ENCODE measurements around the gene OLFML2B.
"Not testable (repeated sequence)": the region's sequence is repeated elsewhere in the genome, so short reads cannot be mapped to it uniquely, and the experiment has no call there.

The OLFML2B gene

GRCh38 chr1:162033428-162033827 lies 9.8 kb upstream of the OLFML2B start:
- no peak for DNase-seq

- DNase-seq = no peak
These were observed 7.2 kb upstream of the OLFML2B start for GRCh38 chr1:162030759-162031280.

GRCh38 chr1:162029157-162029556 lies 5.5 kb upstream of the OLFML2B start:
- DNase-seq = no peak

- DNase-seq = no peak
These were observed 5.1 kb upstream of the OLFML2B start for GRCh38 chr1:162028726-162029125.

GRCh38 chr1:162026881-162027280 lies 3.2 kb upstream of the OLFML2B start:
- no peak for DNase-seq

GRCh38 chr1:162025541-162025940 lies 1.9 kb upstream of the OLFML2B start:
- no peak for DNase-seq

GRCh38 chr1:162023181-162023546 lies 505 bp downstream of the OLFML2B start:
- no peak for DNase-seq

GRCh38 chr1:162022626-162023025 lies 1.0 kb downstream of the OLFML2B start:
- no peak for DNase-seq

GRCh38 chr1:162021124-162021523 lies 2.5 kb downstream of the OLFML2B start:
- DNase-seq = no peak

GRCh38 chr1:162020150-162020549 lies 3.5 kb downstream of the OLFML2B start:
- no peak for DNase-seq

- no peak for DNase-seq
These were observed 4.2 kb downstream of the OLFML2B start for GRCh38 chr1:162019446-162019845.

- DNase-seq = peak; percentile 55
These were observed 4.7 kb downstream of the OLFML2B start for GRCh38 chr1:162019006-162019405.

GRCh38 chr1:162018418-162018817 lies 5.3 kb downstream of the OLFML2B start:
- no peak for DNase-seq

- not testable (repeated sequence) for DNase-seq
These were observed 5.9 kb downstream of the OLFML2B start for GRCh38 chr1:162017791-162018190.

GRCh38 chr1:162016631-162017030 lies 7.0 kb downstream of the OLFML2B start:
- no peak for DNase-seq

- no peak for DNase-seq
These were observed 8.5 kb downstream of the OLFML2B start for GRCh38 chr1:162015196-162015595.

- DNase-seq = no peak
These were observed 9.5 kb downstream of the OLFML2B start for GRCh38 chr1:162014202-162014601.

GRCh38 chr1:162013289-162013688 lies 10.4 kb downstream of the OLFML2B start:
- DNase-seq = no peak

- DNase-seq = no peak
These were observed 12.2 kb downstream of the OLFML2B start for GRCh38 chr1:162011337-162012012.

GRCh38 chr1:162010175-162010506 lies 13.5 kb downstream of the OLFML2B start:
- DNase-seq = no peak

- no peak for DNase-seq
These were observed 14.0 kb downstream of the OLFML2B start for GRCh38 chr1:162009501-162010174.

- no peak for DNase-seq
These were observed 14.9 kb downstream of the OLFML2B start for GRCh38 chr1:162008799-162009198.

- no peak for DNase-seq
These were observed 16.2 kb downstream of the OLFML2B start for GRCh38 chr1:162007466-162007865.

GRCh38 chr1:162006081-162006480 lies 17.6 kb downstream of the OLFML2B start:
- DNase-seq = no peak

Data from NCI-H1048 (cell line).